GM21390 (cell line): ENCODE data around the gene MACROD1.

Experiments
- ATAC-seq: cut with Tn5 transposase; IDR thresholded peaks from one replicate; pipeline ENCODE4 v1.9.1; 2021; ENCODE audit not compliant: unreplicated experiment

The MACROD1 gene

DNA sequence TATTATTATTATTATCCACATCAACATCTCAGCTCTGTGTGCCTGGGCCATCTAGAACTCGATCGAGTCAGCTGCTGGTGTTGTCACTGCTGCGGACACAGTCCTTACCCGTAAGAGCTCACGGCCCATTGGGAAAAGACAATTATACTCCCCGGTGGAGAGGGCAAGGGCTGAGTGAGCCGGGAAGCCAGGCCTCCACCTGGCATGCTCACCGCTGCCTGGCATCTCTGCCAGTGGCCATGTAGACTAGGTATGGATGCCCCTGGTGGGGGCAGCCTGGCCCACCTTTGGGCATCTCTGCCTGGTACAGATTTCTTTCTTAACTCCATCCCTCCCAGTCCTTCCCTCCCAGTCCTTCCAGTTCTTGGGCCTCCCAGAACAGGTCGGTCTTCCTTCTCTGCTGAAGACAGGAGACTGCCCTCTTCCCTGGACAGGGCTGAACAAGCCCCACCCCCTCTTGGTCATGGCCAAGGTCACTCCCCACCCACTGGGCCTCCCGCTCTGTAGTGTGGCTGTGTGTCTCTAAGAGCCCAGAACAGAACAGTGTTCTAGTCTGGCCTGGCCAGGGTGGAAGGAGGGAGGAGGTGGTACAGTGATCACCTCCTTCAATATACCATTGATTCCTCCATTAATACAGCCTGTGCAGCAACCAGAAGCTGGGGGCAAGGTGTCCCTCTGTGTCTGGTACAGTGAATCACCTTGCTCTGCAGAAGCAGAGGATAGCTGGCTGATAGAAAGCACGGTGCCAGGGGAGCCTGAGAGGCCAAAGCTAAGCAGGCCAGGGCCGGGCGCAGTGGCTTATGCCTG lies 72.5 kb downstream of the MACROD1 start:
- no peak for ATAC-seq

DNA sequence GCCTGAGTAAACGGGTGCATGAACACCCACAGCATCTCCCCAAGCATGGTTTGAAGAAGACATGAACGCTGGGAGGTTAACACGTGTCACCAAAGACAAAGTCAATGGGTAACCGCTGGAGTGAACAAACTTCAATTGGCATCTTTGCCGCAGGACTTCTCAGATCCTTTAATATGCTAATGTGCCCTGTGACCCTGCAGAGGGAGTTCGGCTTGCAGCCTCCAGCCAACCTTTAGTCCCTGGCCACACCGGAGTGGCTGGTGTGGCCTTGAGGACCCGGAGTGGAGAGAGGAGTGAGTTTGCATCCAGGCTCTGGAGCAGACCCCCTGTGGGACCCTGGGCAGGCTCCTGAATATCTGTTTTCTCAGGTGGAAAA lies 73.2 kb downstream of the MACROD1 start:
- no peak for ATAC-seq

DNA sequence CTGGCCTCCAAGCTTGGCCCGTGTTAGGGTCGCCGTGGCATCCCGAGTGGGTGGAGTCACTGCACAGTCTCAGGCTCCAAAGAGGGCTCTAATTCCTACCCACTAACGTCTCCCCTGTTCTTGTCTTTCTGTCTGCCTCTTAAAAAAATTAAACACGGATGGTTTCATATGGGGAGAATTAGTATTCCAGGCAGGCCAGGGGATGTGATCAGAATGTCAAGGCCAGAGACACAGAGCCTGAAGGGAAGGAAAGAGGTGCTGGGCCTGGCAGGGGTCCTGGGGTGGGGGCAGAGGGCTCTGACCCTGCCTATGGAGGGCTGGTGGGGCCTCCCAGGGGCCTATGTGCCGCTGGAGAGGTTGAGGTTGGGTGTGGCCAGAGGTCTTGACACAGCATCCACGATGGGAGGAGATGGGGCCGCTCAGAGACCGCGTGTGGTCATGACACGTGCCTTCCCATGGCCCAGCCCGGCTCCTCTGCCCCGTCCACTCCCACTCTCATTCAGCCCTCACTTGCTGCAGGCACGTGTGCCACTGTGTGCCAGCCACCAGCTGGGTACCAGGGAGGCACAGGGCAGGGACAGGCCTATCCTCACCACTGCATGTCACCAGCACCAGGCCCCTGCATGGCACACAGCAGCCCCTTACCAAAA lies 73.7 kb downstream of the MACROD1 start:
- no peak for ATAC-seq

DNA sequence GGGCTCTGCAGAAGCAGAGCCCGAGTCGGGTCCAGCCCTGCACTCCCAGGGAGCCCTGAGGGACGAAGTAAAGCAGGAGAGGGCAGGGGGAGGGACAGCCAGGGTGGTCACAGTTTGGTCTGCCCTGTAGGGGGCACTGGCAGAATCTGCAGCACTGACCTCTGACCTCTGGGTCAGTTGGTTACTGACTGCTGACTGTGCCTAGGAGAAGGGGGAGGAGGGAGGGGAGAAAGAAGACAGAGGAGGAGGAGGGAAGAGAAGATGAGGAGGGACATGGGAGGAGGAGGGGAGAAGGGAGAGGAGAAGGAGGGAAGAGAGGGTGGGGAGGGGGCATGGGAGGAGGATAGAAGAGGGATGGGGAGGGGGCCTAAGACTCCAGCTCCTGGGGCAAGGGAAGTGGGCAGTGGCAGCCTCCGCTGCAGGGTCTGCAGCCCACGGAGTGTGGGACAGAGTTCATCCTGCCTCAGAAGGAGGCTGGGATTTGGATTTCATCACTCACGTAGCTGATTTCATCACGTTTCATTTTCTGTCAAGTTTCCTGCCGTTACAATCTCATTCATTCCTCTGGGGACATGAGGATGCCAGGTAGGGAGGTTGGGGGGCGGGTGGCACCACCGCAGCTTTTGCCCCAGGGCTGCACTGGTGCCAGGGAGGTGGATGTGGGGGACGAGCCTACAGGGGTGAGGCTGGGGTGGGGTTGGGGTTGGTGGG lies 75.0 kb downstream of the MACROD1 start:
- ATAC-seq: no peak

DNA sequence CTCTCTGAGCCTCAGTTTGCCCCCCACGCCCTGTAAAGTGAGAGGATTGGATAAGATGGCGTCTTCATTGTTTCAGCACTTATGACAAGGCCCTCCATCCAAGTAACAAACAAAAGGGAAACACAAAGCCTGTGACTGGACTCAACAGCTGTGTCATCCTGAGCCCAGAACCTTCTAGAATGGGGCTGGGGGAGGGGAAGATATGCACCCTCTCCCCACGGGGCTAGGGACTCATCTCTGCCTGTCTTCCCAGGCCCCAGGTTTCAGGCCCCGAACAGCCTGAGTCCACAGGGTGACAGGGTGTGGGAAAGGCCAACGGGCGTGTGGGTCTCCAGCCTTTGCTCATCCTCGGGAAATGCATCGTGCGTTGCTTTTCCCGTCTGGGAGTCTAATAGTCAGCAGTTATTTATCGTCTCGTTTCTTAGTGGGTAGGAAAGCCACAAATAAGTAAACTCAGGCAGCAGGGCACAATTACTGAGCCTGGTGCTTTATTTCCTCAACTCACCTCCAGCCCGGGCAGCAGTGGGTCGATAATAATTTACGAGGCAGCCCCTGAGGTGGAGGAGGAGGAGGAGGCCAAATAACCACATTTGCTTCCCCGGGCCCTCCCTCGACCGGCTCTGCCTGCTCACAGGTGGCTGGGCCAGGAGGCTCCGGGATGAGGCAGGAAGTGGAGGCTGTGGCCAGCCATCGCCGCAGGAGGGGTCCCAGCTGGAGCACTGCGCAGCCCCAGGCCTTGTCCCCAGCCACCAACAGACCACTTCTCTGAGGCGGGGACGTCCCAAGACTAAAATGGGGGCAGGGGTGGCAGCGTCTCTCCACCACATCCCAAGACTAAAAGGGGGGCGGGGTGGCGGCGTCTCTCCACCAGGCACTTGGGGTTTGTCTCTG lies 75.8 kb downstream of the MACROD1 start:
- ATAC-seq: no peak

DNA sequence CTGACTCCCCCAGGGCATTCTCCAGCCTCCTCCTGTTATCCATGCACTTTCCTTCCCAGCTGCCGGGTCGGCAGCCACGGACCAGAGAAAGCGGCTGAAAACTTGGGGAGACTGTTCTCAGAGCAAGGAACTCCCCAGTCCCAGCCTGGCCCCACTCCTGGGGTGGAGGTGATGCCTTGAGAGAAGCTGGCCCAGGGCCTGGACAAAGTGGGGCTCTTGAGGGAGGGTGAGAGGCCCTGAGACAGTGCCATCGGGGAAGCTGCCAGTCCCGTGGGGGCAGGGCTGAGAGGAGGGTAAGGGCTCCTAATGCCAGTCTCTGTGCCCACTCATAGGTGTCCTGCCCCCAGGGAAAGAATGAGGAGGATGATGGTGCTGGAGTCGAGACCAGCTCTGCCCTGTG lies 76.4 kb downstream of the MACROD1 start:
- no peak for ATAC-seq

DNA sequence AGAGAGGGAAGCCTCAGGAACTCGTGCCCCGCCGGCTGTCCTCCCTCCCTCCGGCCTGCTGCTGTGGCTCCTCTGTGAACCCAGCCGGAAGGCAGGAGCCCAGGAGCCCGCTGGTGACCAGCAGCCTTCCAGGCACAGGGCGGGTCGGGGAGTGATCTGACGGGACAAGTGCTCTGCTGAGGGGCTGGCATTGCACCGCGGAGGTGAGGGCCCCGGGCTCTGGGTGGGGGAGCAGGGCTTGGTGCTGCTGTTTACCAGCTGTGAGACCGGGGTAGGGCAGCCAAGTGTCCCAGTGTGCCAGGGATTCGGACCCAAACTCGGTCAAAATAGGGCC lies 76.9 kb downstream of the MACROD1 start:
- no peak for ATAC-seq

DNA sequence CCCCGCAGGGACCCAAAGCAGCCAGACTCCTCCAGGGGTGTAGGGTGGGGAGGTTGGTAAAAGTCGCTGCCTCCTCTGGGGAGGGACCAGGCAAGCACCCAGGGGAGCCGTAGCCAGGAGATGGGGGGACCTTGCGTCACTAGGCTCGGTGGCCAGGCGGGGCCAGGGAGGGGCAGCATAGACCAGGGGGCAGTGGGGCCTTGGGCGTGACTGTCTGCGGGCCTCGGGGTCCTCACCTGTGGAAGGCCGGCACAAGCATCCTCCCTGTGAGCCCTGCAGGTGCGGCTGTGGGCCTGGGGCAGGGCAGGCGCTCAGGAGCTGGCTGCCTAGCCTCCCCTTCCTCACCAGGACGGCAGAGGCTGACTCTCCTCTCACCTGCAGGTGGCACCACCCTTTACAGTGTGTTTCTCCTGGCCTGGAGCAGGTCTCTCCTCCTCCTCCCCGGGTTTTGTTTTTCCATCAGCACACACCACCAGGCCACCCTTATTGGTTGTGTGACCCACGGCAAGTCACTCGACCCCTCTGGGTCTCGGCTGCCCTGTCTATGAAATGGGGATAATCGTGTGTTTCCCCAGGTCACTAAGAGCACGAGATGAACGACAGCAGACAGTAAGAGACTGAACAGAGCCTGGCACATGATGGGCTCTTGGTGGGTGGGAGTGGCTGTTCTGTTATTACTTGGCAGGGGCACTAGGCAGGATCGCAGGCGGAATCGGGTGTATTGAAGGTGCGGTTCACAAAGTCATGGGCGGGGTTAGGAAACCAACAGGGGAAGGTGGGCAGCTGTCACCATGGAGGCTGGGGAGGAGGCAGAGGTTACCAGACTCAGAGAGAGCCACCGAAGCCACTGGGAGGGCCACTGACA lies 77.5 kb downstream of the MACROD1 start:
- ATAC-seq: no peak

DNA sequence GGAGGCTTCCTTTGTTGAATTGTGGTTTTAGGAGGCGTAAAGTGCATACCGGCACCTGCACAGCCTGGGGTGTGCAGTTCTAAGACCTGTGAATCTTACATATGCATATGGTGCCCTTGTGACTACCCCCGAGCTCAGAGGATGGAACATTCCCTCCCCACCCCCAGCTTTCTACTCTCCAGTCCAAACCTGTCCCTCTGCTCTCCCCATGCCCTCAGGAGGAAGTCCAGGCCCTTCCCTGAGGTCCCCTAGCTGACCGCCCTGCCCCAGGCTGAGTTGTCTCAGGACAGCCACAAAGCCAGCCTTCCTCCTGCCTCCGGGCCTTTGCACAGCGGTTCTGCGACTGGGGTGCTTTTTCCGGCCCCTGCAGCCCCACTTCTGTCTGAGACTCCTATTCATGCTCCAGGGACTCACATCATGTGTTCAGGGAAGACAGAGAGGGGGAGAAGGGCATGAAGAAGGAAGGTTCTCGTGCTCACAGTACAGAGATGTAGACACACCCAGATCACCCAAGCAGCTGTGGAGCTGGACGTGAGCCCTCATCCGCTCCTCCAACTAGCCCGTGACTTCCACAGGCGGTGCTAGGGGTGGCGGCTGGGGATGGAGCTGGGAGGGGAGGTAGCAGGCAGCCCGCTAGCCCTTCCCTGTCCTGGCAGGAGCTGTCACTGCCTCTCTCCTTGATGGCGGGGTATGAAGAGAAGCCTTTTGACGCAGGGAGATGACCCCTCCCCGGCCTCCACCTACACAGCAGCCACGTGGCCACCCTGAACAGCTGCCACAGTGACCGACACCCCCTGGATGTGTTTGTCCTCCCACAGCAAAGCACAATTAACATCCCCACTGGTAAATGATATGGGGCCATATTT lies 79.4 kb downstream of the MACROD1 start:
- ATAC-seq: no peak

DNA sequence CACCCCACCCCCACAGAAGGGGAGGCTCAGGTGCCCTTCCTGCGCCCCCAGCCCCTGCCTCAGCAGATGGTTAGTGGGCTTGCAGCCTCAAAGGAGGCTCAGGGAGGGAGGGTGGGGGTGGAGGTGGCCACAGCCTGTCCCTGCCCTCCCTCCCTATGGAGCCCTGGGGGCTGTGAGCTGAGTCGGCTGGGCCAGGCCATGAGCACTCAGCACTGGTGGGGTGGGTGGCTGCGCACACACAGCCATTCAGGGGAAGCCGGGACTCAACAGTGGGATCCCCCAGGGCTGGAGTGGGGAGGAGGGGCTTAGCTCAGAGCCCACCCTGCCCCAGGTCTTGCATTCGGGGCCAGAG lies 80.0 kb downstream of the MACROD1 start:
- no peak for ATAC-seq

DNA sequence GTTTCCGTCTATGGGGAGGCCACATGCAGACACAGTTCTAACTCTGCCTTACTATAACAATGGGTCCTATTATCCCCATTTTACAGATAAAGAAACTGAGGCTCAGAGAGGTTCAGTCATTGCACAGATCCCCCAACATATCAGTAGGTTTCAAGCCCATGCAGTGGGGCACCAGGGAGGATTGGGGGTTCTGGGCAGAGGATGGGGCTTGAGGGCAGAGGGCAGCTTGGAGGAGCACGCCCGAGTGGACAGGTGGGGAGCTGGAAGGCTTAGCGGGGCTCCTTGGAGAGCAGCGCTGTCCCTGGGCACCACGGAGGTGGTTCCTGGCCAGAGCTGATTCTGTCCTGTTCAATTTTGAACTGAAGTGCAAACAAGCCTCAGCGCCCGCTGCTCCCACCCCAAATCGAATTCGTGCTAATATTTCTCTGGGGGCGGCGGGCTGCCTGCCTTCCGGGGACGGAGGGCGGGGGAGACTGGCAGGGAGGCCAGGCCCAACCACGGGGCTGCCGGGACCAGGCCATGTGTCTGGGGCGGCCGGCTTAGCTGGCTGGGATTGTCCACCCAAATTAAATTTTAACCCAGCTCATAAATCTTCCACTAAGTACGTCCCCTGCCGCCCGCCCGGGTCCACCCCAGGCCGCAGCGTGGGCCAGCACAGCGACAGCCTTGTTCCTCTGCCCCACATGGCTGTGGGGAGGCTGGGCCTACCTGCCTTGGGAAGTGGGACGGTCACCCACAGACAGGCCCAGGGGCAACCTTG lies 80.8 kb downstream of the MACROD1 start:
- ATAC-seq: no peak

DNA sequence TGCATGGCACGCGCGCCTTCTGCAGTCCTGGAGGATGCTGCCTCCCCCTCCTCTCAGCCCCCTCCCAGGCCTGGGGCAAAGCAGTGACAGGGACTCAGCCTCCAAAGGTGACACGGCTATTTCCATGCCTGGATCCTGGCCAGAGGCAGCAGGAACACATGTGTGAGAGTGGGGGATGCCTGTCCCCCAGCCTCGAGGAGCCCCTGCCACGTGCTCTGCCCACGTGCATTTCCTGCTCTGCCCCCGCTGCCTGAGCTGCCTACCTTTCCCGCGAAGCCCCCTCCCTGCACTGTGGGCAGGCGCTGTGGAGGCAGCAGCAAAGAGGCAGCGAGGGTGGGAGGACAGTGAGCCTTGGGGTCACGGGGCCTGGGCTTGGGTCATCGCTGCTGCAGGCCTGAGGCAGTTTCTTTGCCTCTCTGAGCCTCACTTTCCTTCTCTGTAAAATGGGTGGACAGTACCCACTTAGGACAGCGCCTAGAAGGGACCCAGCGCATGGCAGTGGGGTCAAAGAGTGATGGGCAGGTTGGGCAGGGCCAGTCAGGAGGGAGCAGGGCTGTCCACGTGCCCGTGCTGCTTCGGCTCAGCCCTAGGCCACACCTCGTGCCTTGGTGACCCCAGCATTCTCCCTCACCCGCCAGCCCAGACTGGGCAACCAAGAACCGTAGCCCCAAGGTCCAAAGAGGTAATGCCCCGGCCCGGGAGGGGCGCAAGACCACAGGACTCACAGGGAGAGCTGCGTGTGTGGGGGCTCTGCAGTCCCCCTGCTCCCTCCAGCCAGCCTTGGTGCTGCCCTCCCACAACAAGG lies 81.6 kb downstream of the MACROD1 start:
- ATAC-seq: no peak

DNA sequence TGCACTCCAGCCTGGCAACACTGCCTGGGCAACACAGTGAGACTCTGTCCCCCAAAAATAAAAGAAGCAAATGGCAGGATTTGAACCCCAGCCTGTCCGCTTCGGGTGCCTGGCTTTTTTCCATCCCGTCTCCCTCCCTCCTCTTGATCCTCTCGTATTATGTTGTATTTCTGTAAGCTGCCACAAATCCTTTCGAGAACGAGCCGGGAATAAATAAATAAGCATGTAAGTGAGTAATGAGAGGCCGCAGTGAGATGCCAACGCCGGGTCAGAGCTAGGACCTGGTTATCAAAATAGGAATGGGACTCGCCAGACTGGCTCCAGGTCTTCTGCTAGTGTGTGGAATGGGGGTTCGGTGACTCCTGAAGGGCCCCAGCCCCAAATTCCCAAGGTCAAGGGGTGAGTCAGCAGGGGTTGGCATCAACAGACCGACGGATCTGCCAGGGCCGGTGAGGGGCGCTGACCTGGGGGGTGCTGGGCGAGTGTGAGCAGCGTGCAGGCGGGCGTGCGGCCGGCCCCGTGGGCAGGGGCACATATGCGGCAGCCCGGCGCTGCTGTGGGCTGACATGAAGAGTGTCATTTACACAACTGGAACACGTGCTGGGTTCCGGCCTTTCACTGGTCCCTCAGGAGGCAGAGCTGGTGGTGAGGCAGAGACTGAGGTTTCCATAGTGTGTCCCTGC lies 82.4 kb downstream of the MACROD1 start:
- no peak for ATAC-seq

DNA sequence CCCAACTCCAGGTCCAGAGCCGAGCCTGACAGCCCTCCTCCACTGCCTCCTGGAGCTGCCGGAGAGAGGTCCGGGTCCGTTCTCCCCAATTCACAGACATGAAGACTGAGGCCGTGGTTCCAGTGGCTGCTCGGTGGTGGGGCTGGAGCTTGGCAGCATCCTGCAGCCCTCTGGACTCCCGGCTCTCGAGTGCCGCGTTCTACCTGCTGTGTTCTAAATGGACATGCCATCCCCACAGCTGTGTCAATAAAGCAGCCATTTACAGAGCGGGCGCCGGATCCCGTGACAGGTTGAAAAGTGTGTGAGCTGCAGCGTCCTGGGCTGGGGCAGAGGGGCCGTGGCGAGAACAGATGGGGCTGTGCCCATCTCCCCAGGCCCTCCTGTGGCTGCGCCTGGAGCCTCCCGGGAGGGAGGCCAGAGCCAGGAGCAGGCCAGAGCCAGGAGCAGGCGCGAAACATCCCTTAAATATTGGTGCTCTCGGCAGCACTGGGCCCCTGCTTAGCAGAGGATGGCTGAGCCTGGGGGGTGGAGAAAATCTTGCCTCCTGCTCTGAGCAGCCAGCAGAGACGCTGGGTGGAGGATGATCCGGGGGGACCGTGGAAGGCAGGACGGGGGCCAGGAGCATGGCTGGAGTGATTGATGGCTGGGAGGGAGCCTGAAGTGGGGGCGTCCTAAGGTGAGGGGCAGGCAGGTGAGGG lies 84.0 kb downstream of the MACROD1 start:
- ATAC-seq: no peak

DNA sequence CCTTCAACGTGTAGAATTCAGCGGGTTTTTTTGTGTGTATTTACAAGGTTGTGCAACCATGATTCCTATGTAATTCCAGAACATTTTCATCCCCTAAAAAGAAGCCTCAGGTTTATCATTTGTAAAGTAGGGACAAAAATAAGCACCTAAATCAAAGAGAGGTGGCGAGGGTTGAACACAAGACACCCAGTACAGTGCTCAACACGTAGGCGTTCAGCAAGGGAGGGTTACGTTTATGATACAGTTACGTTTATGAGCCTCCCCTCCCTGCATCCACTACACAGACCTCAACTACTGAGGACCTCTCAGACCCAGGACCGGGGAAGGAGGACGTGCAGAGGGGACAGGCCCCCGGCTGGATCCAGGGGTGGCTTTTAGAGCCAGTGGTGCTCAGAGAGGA lies 85.5 kb downstream of the MACROD1 start:
- ATAC-seq: no peak

DNA sequence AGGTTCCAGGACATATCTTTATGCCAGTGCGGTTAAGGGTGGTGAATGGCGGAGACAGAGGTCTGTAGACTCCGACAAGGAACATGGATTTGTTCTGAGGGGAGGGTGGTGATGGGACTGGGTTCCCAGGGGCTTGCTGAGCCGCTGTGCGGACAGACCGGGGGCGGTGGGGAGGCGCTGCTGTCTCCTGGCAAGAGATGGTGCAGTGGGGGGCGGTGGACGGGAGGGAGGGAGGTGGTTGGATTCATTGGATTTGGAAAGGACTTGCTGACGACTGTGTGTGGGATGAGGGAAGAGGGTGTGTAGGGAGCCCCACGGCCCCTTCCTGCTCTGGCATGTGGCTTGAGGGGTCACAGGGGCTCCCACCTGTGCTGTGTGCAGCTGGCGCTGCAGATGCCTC lies 87.0 kb downstream of the MACROD1 start:
- no peak for ATAC-seq

DNA sequence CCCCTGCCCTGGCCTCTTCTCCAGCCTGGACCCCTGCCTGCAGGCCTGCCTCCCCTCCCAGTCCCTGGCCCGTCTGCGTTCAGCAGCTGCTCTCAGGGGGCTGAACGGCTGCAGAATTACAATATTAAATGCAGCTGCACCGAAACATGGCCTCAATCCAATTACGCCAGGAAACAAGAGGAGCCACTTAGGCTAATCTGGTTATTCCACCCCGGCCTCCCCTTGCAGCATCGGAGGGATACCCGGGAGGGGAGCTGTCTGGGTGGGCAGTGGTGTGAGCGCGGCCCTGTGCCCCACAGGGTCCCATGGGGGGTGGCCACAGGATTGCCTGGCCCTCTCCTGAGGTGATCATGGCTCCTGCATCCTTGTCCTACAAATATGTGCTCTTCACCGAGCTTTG lies 87.6 kb downstream of the MACROD1 start:
- ATAC-seq: no peak
